H54 (cell line): ENCODE data around the gene SP100.
"Not testable (repeated sequence)": the region's sequence is repeated elsewhere in the genome, so short reads cannot be mapped to it uniquely, and the experiment has no call there.

Experiments
- DNase-seq: peaks from one replicate; pipeline ENCODE4 v3.0.0; 2011; ENCODE audit warnings: low spot score, mixed read lengths; ENCODE audit not compliant: insufficient read length
- FAIRE-seq: peaks from 3 replicates; lab custom pipeline; 2011; peaks lifted over from hg19 to GRCh38; lab: Jason Lieb, UNC
- POLR2A ChIP-seq: IDR thresholded peaks from 2 replicates; pipeline ENCODE4 v1.6.1; 2011; ENCODE audit warnings: low read depth, mild to moderate bottlenecking, low read length

The SP100 gene

DNA sequence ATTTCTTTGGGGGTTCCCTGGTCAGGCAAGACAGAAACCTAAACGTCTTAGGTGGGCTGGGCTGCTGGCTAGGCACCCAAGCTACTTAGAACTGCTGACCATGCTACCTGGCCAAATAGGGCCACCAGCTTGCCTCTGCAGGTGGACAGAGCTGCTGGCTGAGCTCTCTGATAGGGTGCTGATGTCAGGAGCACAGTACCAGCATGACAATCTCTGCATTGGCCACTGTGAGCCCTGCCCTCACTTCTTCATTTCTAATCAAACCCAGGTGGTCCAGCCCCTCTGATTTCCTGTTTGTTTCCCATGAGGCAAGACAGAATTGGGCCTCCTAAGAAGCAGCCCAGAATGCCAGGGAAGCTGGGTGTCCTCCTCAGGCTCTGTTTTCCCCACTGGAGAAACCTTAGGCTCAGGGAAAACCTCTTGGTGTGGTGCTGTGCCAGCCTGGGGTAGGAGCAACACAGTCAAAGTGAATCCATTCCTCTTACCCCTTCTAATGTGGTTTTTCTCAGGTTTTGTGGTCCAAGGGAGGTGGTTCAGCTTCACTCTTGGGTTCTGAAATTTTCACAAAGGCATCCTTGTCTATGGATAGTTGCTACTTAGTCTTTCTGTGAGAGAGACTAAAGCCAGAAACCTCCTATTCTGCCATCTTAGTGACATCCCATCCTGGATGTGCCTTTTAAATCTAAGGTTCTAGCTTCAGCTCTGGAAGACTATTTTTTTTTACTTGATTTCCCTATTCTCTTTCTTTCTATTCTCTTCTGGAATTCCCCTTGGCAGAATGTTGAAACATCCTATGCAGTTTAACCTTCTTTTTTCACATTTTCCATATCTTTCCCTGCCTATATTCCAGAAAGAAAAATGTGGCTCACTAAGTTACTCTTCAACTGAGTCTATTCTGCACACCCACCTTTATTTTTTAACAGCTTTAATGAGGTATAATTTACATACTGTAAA, 15.2 kb downstream of the SP100 start:
- DNase-seq (no peak), FAIRE-seq (no peak)
- no peak for TF ChIP-seq POLR2A

DNA sequence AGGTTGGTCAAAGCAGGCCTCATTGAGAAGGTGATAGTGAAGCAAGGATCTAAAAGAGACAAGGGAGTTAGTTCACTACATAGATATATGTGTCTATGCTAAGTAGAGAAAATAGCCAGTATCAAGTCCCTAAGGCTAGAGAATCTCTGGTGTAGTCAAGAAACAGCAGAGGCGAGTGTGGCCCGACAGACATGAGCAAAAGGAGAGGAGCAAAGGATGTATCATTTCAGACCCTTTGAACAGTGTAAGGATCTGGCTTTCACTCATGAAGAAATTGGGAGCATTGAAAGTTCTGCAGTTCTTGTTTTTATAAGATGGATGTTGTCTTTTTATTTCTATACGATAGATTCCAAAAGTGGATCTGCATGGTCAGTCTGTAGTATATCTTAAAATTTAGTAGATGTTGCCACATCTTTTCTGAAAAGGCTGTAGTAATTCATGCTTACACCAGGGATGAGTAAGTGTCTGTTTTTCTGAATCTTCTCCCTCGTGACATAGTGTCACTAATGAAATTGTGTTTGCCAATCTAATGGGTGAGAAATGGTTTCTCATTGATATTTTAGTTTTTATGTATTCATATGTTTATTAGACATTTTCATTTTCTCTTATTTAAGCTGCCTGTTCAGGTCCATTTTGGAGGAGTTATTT, 18.8 kb downstream of the SP100 start:
- FAIRE-seq, result no peak
- no peak for TF ChIP-seq POLR2A
- no peak for DNase-seq

- FAIRE-seq, result no peak
- DNase-seq, result no peak
- TF ChIP-seq POLR2A, result no peak
Measured at GRCh38 chr2:230435431-230435830, 19.4 kb downstream of the SP100 start.

GRCh38 chr2:230439121-230439520, 23.1 kb downstream of the SP100 start:
- not testable (repeated sequence) for FAIRE-seq, DNase-seq

DNA sequence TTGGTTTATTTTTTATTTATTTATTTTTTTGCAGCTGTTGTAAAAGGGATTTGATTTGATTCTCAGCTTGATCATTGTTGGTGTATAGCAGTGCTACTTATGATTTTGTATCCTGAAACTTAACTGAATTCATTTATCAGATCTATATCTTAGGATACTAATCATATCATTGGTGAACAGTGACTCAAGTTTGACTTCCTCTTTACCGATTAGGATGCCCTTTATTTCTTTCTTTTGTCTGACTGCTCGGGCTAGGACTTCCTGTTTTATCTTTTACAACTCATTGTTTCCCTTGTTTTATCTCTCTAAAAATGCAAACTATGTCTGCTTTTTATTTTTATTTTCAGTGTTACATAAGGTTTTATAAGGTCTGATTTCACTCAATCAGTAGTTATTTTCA, 23.6 kb downstream of the SP100 start:
- FAIRE-seq (peak; percentile 90), DNase-seq (no peak)
- TF ChIP-seq POLR2A, result no peak

GRCh38 chr2:230441227-230441897, 25.4 kb downstream of the SP100 start:
- DNase-seq (no peak), FAIRE-seq (peak; percentile 67)
- TF ChIP-seq POLR2A, result no peak

GRCh38 chr2:230443541-230443940, 27.5 kb downstream of the SP100 start:
- TF ChIP-seq POLR2A, result no peak
- peak; percentile 9 for DNase-seq

DNA sequence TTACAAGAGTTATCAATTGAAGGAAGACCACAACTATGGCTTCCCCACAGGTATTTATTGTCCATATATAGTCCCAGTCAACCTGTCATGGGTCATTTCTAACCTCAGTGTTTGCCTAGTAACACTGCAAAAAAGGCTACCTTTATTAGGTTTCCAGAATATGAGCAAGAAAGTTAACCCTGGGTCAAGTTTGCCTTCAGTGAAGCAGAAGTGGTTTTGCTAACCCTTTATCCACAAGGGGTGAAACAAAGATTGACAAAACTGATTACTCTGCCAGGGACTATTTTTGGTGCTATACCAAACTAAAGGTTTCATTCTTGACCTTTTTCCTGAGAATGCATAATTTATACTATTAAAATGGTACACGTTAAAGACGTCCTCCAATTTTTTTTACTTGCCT, 28.8 kb downstream of the SP100 start:
- no peak for DNase-seq
- FAIRE-seq, result no peak
- TF ChIP-seq POLR2A, result no peak

More at GRCh38 chr2:230443541-230443940, 27.5 kb downstream of the SP100 start:
- FAIRE-seq, result peak; percentile 97

GRCh38 chr2:230447036-230447435, 31.0 kb downstream of the SP100 start:
- DNase-seq, result no peak
- no peak for FAIRE-seq
- no peak for TF ChIP-seq POLR2A

GRCh38 chr2:230447455-230448451, 31.8 kb downstream of the SP100 start:
- no peak for FAIRE-seq
- TF ChIP-seq POLR2A, result no peak
- no peak for DNase-seq

DNA sequence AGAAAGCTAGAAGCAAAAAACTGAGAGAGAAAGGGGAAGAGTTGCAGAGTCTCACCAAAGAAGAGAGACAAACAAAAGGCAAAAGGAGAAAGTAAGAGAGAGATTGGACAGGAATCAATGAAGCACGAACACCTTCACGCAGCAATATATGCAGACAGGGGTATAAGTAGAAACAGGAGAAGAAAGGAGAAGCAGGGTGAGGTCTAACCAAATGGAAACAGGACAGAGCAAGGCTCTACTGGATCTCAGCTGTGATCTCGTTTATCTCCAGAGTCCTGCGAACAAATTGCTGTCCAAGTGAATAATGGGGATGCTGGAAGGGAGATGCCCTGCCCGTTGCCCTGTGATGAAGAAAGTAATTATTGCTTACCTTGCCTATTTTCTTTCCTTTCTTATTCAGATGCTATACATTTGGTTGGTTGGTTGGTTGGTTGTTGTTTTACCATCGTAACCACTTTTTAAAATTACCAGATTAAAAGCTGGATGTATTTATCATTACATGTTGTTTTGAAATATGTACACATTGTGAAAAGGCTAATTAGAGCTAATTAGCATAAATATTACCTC, 34.0 kb downstream of the SP100 start:
- no peak for TF ChIP-seq POLR2A
- no peak for DNase-seq
- no peak for FAIRE-seq

- DNase-seq, result no peak
- no peak for TF ChIP-seq POLR2A
- FAIRE-seq, result peak; percentile 65
Measured at GRCh38 chr2:230453006-230453405, 37.0 kb downstream of the SP100 start.

GRCh38 chr2:230455005-230455684, 39.1 kb downstream of the SP100 start:
- TF ChIP-seq POLR2A, result no peak
- FAIRE-seq, result no peak
- DNase-seq, result no peak
